Measurements from ENCODE around the gene CD101.
"Not testable (repeated sequence)": the region's sequence is repeated elsewhere in the genome, so short reads cannot be mapped to it uniquely, and the experiment has no call there.

CD101 gene

GRCh38 chr1:117001254-117001927 is at the start of gene CD101:
Gene CD101 (plus strand): TSS chr1:117001760. CDS start chr1:117001818, 58 bp downstream.
- DNase-seq, result no peak

- DNase-seq, result no peak
These were observed 48.8 kb upstream of the CD101 start for GRCh38 chr1:116952738-116953275.

GRCh38 chr1:116954440-116954839 is 47.1 kb upstream of the CD101 start:
- DNase-seq, result no peak

- no peak for DNase-seq
These were observed 45.2 kb upstream of the CD101 start for GRCh38 chr1:116956378-116956777.

GRCh38 chr1:116957646-116958045 is 43.9 kb upstream of the CD101 start:
- no peak for DNase-seq

GRCh38 chr1:116958110-116958509 is 43.5 kb upstream of the CD101 start:
- no peak for DNase-seq

- no peak for DNase-seq
These were observed 42.6 kb upstream of the CD101 start for GRCh38 chr1:116958977-116959376.

- no peak for DNase-seq
These were observed 40.0 kb upstream of the CD101 start for GRCh38 chr1:116961606-116962005.

- DNase-seq, result no peak
These were observed 38.4 kb upstream of the CD101 start for GRCh38 chr1:116962987-116963639.

GRCh38 chr1:116966791-116967190 is 34.8 kb upstream of the CD101 start:
- no peak for DNase-seq

GRCh38 chr1:116968724-116969123 is 32.8 kb upstream of the CD101 start:
- no peak for DNase-seq

GRCh38 chr1:116971258-116971860 is 30.2 kb upstream of the CD101 start:
- DNase-seq, result no peak

GRCh38 chr1:116971965-116972673 is 29.4 kb upstream of the CD101 start:
- DNase-seq, result no peak

- no peak for DNase-seq
These were observed 28.9 kb upstream of the CD101 start for GRCh38 chr1:116972674-116973030.

- DNase-seq, result not testable (repeated sequence)
These were observed 21.3 kb upstream of the CD101 start for GRCh38 chr1:116980309-116980708.

GRCh38 chr1:116981521-116982037 is 20.0 kb upstream of the CD101 start:
- DNase-seq, result no peak

GRCh38 chr1:116982319-116983004 is 19.1 kb upstream of the CD101 start:
- DNase-seq, result no peak

- no peak for DNase-seq
These were observed 18.4 kb upstream of the CD101 start for GRCh38 chr1:116983112-116983511.

GRCh38 chr1:116983678-116984077 is 17.9 kb upstream of the CD101 start:
- no peak for DNase-seq

- DNase-seq, result no peak
These were observed 17.0 kb upstream of the CD101 start for GRCh38 chr1:116984406-116985160.

GRCh38 chr1:116986421-116987255 is 14.9 kb upstream of the CD101 start:
- DNase-seq, result no peak
